Measurements from ENCODE around the gene ITPK1. TPM values are rescaled to one million over a fixed set of nuclear protein-coding genes. Genes with fewer than 3 reads are reported as not detected.
A peak's percentile ranks its signal among the peaks of the same experiment; 100 is the strongest.

ITPK1 gene
- total RNA-seq, 4 donors from 2014 or later, result 19.7 to 97.7 (median 26.5) TPM

- Histone ChIP-seq H3K4me3 (no peak overlapping the region), H3K9me3 (no peaks in the 10 kb centered on the region), H3K27ac (peak overlapping the region; percentile 46 to 71), H3K4me1 (peaks cover 7 to 16% of the 10 kb centered on the region in 2 donors), H3K27me3 (no peaks in the 10 kb centered on the region), H3K36me3 (no peaks in the 10 kb centered on the region)
- intact Hi-C loops (cut with DNase I; ENCODE audit: low total_unique reads), result no loop called here
- no peak for TF ChIP-seq POLR2A (IDR thresholded peaks at IDR 0.05)
- TF ChIP-seq CTCF (IDR thresholded peaks at IDR 0.05), result no peak
- no peak for DNase-seq
These were observed 75.3 kb downstream of the ITPK1 start for GRCh38 chr14:93040443-93040842.

- no peaks in the 10 kb centered on the region for H3K36me3 ChIP-seq
- intact Hi-C loops (cut with DNase I; ENCODE audit: low total_unique reads), result no loop called here
- H3K27ac ChIP-seq, result peak overlapping the region; percentile 46 to 71
- no peak for DNase-seq
- TF ChIP-seq POLR2A (IDR thresholded peaks at IDR 0.05) (no peak), CTCF (IDR thresholded peaks at IDR 0.05) (no peak)
- H3K9me3 ChIP-seq, result no peaks in the 10 kb centered on the region
- H3K4me1 ChIP-seq, result peaks cover 7 to 16% of the 10 kb centered on the region in 2 donors
- H3K4me3 ChIP-seq, result no peak overlapping the region
- H3K27me3 ChIP-seq, result no peaks in the 10 kb centered on the region
These were observed 75.9 kb downstream of the ITPK1 start for GRCh38 chr14:93039649-93040315.

GRCh38 chr14:93037351-93037750 is 78.4 kb downstream of the ITPK1 start:
- no peak for DNase-seq
- intact Hi-C loops (cut with DNase I; ENCODE audit: low total_unique reads), result no loop called here
- no peaks in the 10 kb centered on the region for H3K36me3 ChIP-seq
- no peaks in the 10 kb centered on the region for H3K27me3 ChIP-seq
- peaks cover 7 to 20% of the 10 kb centered on the region in 2 donors for H3K4me1 ChIP-seq
- H3K27ac ChIP-seq, result peak overlapping the region; percentile 72 to 78
- no peak for TF ChIP-seq CTCF (IDR thresholded peaks at IDR 0.05)
- no peak for TF ChIP-seq POLR2A (IDR thresholded peaks at IDR 0.05)
- H3K4me3 ChIP-seq, result no peak overlapping the region
- H3K9me3 ChIP-seq, result no peaks in the 10 kb centered on the region

- no peak for TF ChIP-seq POLR2A (IDR thresholded peaks at IDR 0.05)
- TF ChIP-seq CTCF (IDR thresholded peaks at IDR 0.05), result no peak
- peak overlapping the region; percentile 72 to 78 for H3K27ac ChIP-seq
These were observed 78.9 kb downstream of the ITPK1 start for GRCh38 chr14:93036652-93037345.

More at GRCh38 chr14:93036652-93037345, 78.9 kb downstream of the ITPK1 start:
- peaks cover 7 to 20% of the 10 kb centered on the region in 2 donors for H3K4me1 ChIP-seq
- no peaks in the 10 kb centered on the region for H3K27me3 ChIP-seq
- no peak overlapping the region for H3K4me3 ChIP-seq
- H3K9me3 ChIP-seq, result no peaks in the 10 kb centered on the region
- DNase-seq, result no peak
- intact Hi-C loops (cut with DNase I; ENCODE audit: low total_unique reads), result no loop called here
- H3K36me3 ChIP-seq, result no peaks in the 10 kb centered on the region
